GM19035 (cell line): Measurements from ENCODE around the gene RBM7.

Source experiments
- ATAC-seq: cut with Tn5 transposase; IDR thresholded peaks from one replicate; pipeline ENCODE4 v1.9.1; 2021; ENCODE audit not compliant: unreplicated experiment

Gene RBM7

DNA sequence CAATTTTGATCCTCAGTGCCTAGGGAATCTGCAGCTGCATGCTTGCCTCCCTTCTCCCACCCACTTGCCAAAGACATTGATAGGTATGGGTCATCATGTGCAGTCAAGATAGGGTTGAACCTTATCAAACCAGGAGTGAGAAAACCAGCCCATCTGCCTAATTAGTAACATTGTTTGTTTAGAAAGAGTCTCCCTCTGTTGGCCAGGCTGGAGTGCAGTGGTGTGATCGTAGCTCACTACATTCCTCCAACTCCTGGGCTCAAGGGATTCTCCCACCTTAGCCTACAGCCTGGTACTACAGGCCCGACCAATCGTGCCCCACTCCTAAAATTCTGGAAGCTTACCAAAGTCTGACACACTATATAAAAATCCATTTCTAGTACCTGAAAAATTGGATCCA, 4.7 kb upstream of the RBM7 start:
- ATAC-seq: no peak

DNA sequence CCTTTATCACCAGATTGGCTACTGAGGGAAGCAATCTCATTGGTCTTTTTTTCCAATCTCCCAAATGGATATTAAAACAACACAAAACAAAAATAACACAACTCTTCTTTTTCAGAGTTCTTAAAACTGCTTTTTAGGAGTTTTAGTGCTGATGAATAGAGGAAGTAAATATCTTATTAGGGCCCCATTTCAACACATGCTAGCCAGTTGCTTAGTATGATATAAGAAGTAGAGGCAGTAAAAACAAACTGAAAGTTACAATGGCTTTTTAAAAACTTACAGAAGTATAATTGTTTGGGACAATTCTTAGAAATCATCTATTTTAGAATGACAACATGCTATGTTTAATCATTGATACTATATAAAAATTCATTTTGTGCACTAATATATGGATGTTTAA, 3.5 kb upstream of the RBM7 start:
- ATAC-seq: no peak

DNA sequence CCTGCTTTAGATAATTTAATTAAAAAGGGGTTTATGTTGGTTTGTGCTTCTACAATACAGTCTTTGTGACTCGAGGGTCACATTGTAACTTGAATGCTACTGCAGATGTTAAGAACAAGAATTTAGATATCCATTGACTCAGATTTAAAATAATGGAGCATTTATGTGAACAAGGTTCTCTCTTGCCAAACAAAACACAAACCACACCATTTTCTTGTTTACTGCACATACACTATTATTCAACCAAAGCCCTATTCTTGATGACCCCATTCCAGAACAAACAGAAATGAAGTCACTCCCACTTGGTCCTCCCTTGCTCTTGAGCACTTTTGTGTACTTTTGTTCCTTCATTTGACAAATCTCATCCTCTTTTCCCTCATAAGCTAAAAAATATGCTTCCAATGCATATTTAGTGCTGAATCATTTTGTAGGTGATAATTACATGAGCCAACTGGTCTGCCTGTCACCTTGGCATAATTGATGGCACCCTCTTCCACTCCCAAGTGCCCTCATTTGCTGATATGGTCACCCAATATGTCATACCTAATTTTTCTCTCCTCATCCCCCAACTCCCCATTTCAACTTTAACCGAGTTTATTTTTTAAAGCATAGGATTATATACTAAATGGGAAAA, 3.0 kb upstream of the RBM7 start:
- ATAC-seq: no peak

DNA sequence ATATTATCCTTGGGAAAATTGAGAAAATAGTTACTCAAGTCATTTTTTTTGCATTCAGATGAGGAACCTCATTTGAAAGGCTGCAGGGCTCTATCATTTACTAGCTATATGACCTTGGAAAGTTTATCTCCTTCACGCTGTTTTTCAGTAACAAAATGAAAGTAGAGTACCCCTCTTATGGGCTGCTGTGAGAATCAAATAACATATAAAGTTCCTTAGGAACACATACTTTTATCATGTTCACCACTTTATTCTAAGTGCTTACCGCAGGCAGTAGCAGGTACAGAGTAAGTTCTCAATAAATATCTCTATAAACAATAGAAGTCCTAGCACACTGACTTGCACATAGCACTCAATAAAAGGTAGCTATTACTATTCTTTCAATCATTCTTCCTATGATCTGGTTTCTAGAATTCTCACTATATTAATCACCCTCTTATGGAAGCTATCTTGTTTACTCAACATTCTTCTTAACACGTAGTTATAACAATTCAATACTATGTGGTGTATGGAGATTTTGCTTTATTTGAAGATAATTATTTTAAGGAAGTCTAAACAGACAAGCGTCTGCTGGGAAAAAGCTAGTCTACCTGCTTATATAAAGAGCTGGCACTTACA, 2.1 kb upstream of the RBM7 start:
- no peak for ATAC-seq

DNA sequence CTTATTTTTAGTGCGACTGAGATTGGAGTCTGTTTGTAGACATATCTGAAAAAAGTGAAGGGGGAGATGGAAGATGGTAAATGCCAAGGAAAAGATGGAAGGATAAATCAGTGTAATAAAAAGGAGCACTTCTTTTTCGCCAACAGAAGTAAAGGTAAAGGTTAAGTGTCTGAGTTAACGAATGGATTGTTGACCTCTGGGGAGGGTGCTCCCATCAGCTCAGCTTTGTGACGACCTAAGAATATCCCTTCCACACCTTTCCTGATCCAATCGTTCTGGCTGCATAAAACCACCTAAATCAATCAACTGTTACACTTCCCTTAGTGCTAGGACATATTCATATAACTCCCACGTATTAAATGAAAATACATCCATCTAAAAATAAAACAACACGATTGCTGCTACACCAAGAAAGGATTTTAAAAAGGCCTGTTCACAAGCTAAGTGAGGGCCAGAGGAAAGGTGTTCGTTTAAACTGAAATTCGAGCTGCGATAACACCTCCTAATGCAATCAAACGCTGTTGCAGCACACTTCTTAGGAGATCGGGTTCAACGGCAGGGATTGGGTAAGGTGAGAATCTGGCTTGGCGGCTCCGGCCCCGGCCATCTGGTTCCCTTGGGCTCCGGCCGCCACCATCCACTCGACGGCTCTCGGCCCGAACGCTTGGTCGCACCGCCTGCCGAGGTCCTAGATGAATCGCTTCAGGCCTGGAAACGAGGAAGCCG, 813 bp upstream of the RBM7 start:
- ATAC-seq: peak; percentile 23

DNA sequence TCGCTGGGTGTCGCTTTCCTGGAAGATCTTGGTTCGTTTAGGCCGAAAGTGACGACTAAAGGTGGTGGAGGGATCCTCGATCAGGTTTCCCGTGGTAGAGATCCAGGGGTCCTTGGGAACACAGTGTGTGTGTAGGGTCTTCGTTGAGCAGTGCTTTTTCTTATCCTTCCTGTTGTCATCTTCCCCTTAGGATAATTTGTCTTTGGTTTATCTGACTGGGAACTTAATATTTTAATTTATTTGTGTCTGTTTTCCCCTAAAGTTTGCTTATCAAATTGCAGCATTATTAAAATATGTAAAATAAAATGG, 403 bp downstream of the RBM7 start:
- ATAC-seq: no peak

DNA sequence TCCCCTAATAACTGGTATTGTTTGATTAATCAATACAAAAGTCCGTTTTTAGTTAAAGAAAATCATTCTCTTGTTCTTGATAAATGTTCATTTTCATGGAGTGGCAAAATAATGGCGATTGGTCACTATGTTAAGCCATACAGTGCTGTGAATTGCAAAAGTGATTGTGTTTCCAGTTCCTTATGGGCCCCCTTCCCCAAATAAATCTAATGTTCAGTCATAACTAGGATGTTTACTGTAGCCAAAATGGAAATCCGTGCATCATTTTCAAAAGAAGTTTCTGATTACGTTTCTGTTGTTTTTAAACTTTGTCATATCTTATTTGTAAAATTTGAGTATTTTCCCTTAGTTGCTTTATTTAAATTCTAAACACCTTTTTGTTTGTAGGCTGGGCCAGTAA, 845 bp downstream of the RBM7 start:
- ATAC-seq: no peak

DNA sequence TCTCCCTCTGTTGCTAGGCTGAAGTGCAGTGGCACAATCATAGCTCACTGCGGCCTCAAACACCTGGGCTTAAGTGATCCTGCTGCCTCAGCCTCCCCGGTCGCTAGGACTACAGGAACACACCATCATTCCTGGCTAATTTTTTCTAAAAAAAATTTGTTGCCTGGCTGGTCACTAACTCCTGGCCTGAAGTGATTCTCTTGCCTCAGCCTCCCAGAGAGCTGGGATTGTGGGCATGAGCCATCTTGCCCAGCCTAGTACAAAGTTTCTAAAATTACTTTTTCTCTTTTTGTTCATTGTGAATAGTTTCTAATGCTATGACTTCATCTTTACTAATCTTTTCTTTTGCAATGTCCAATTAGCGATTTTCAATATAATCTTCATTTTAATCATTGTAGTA, 12.5 kb downstream of the RBM7 start:
- ATAC-seq: no peak

DNA sequence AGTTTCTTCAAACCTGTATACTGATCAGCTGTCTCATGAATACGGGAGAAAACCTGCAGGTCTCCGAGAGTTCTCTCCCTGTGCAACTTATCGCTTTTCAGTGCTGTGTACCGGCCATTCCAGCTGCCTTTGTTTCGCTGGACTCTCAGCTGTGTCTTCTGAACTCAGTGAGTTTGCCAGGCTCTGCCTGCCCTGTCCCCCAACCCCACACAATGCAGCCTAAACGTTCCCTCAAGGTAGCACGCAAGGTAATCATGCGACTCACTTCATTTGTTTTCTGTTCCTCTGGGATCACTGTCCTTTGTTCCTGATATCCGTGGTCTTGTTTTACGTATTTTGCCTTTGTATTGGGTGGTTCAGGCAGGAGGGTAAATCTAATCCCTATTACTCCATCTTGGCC, 13.5 kb downstream of the RBM7 start:
- ATAC-seq: no peak

DNA sequence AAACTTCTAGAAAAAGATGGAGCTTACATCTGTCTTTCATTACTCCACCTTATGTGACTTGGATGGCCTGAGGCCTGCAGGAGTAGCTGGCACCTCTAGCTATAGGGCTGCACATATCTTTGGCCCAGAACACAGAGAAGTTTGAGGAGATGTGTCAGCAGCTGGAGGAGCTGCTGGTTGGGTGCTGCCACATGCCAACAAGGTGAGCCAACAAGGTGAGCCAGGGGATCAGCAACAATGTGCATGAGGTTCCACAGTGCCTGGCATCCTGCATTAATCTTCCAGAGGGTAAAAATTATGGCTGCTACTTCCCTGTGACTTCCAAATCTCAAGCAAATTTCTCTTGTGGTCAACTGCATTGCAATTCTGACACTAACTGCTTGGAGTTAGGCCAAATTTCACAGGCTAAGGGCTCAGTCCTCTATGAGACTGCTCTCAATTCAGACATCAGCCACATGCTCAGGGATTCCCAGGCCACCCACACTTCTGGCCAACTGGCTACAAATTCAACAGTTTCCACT, 16.0 kb downstream of the RBM7 start:
- no peak for ATAC-seq

DNA sequence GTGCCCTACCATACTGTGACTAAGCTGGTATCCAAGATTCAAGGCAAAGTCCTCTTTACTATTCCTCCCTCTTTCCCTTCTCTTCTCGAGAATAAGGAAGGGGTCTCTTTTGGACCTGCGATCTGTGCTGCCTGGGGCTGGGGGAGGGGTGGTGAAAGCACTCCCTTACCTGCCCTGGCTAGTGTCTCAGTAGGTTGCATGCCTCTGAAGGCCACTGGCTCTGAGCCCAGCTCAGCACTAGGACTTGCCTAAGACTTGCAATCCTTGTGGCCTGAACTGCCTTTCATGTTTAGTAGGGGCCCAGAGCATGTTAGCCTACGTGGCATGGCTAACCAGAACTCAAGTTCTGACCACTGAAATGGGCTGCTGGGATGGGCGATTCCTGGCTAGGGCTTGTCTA, 25.8 kb downstream of the RBM7 start:
- no peak for ATAC-seq

DNA sequence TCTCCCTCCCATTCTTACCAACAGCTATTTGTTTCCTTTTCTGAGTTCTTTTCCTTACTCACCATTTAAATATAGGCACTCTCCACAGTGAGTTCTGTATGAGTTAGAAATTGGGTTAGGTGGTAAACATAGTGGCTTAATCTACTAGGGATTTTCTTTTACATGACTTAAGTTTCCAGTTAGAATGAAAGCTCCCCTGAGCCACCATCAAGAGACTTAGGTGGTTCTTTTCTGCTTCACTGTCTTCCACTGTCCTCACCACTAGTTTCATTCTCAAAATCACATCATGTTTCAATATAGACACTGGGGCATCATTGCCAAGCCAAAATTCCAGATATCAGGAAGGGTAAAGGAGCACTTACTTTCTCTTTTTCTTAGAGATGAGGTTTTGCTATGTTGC, 29.8 kb downstream of the RBM7 start:
- ATAC-seq: no peak

DNA sequence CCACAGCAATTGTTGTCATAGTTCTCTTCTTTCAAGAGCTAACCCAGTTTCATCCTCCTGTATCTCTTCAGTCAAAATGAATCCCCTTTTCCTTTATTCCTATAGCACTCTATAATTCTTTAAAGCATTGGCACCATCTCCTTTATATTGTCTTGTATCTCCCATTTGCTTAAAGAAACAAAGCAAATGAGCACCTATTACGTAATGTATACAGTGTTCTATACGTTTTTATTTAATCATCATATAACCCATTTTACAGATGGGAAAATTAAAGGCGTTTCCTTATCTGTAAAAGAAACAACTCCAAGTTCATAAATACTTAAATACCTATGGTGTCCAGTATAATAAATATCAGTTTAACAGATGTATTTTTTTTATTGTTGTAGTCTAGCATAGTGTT, 32.4 kb downstream of the RBM7 start:
- ATAC-seq: no peak

DNA sequence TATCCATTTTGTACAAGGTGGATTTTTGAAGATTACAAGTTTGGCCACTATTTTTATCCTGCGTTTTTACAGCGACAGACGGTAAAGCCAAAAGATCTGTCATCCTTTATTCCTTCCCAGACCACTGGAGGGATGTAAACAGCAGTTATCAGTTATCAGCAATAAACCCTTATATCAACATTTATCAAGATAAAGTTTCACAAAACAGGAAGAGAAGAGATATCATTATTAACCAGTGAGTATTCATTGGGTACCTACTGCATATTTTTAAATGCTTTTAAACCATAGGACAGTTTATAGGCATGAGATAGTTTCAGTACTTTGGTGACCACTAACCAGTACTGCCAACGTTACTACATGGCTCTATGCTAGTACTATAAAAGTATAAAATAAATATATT, 32.9 kb downstream of the RBM7 start:
- ATAC-seq: no peak

DNA sequence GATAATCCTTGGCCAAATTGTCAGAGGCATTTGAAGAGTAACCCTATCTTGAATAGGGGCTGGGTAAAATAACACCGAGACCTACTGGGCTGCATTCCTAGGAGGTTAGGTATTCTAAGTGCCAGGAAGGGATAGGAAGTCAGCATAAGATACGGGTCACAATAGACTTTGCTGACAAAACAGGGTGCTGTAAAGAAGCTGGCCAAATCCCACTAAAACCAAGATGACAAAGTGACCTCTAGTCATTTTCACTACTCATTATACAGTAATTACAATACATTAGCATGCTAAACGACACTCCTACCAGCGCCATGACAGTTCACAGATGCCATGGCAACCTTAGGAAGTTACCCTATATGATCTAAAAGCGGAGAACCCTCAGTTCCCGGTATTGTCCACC, 37.8 kb downstream of the RBM7 start:
- no peak for ATAC-seq

DNA sequence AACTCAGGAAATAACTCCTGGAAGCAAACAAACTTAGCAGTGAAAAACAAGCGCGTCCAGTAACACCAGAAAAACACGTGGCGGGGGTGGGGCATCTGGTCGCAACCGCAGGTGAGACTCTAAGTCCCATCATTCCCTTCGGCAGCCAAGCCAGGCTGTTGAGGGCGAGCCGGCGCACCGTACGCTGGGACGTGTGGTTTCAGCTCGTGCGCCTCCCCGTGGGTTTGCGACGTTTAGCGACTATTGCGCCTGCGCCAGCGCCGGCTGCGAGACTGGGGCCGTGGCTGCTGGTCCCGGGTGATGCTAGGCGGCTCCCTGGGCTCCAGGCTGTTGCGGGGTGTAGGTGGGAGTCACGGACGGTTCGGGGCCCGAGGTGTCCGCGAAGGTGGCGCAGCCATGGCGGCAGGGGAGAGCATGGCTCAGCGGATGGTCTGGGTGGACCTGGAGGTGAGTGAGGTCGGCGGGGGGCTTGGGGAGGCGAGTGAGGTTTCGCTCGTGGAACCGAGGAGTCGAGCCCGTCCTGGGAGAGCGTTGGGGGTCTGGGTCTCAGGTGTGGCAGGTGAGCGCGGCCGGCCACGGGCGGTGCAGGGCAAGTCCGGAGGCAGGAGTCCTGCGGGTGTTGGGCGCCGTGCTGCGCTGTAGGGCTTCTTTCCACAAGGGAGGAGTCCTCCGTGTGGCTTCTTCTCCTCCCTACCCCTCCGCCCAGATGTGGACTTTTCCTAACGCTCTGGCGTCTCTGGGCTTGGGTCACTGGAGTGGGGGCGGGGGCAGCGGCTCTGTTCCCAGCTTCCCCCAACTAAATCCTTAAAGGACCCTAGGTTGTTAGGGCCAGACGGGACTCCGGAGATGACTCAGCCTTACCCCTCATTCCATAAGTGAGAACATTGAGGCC, 39.0 kb downstream of the RBM7 start, which contains the start of gene REXO2:
REXO2 (plus strand) TSS at position 239 of the 892 bp plus-strand sequence; CDS start at position 301, 62 bp downstream.
- peak; percentile 99 for ATAC-seq

DNA sequence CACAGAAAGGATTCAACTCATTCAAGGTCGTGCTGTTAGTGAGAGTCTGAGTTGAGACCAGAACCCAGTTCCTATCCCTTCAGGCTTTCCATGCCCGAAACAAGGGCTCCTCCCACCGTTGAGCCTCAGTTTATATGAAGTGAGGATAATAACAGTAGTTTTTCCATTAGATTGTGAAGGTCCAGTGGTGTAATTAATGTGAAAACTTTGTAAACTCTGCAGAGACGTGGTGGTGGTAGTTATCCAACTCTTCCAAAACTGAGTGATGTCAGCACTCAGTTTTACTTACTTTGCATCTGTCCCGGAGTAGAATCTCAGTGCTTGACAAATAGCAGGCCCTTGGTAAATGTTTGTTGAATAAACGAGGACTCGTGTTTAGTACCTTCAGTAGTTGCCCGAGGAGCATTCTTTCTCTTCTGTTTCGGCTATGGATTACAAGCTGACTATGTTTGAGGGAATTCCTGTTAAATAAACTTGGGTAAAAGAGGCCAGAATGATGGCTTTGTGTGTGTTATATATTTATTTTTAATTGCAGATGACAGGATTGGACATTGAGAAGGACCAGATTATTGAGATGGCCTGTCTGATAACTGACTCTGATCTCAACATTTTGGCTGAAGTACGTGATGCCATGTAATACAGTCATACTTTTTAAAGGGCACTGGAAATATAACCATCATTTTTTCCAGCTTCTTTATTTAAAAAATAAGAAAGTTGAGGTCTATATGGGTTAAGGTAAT, 39.8 kb downstream of the RBM7 start:
- ATAC-seq: no peak

DNA sequence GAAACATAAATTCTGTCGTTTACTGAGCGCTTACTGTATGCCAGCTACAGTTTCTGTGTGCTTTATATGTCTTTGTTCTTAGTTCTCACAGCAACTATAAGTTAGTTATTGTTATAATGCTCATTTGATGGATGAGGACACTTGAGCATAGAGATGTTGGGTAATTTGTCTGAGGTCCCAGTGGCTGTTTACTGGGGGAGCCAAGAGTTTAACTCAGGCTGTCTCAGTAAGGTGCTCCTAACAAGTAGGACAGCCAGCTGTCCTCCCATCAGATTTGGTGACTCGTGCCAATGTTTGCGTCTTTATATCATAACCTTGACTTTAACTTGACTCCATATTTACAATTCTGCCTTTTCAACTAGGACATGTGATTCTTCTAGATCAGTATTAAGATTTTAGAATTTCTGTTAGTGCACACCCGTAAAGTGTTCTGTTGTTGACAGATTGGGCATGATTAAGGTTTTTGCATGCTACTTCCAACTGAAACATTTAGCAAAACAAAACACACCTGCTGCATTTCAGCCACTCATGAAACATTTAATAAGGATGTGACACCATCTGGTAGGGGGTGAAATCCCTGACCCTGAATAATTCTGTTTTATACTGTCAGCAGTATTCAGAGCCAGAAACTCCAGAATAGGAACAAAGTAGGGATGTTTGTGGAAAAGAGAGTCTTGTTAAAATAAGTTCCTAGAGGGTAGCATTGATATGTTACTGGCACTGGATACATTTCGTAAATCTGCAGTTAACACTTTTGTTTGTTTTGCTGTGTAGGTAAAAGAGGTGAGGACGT, 40.7 kb downstream of the RBM7 start:
- ATAC-seq: no peak

DNA sequence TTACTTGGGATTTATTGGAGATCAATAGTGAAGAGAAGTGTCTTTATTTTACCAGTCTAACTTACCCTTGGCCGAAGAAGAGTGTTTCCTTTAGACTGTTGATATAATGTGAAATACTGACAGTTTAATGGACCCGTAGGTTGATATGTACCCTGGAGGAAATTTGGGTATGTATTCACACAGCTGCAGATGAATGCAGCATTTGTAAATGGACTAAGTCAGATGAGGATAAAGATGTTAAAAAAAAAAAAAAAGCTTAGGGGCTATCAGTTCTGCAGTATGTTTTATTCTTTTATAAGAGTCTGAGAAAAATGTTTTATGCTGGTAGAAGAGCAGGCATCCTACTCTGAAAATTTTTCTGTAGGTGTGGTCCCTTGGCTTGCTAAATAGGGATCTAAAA, 41.5 kb downstream of the RBM7 start:
- no peak for ATAC-seq

DNA sequence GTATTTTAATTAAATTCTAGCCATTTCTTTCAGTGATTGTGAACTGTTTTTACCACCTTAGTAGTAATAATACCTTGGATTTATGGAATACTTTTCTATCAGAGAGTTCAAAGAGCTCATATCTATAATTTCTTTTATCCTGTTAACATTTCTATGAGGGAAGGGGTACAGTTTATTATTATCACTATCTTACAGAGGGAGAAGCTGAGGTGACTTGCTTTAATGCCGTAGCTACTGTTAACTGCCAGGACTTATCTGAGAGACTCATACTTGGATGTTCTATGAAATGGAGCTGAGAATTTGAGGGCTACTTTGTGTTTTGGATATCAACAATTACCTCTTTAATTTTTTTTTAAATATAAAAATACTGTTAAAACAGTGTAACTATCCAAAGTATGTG, 42.1 kb downstream of the RBM7 start:
- ATAC-seq: no peak
